Cardiac septum (tissue), 1 donor: ENCODE results near the gene MAPRE3. TPM values are rescaled to one million over a fixed set of nuclear protein-coding genes. Genes with fewer than 3 reads are reported as not detected.
A peak's percentile ranks its signal among the peaks of the same experiment; 100 is the strongest.

Source experiments
- DNase-seq: peaks from one replicate; pipeline ENCODE4 v3.0.0-alpha.2; 2020; ENCODE audit warnings: low spot score
- intact Hi-C: fragments of 100-400 bp; cut with DNase I; formaldehyde crosslinking; loops from one replicate; pipeline ENCODE4 v1.14.0; 2022
- total RNA-seq: library from RNA; stranded (reverse); fragmentation: NEBNext Ultra II Directional; extraction: Animal tissue kit (Norgen Biotek cat#: 25700); gene quantifications from one replicate; pipeline ENCODE4 v1.2.1, GENCODE V29; 2021
- donor health status: DM: no; HTN: no; CAD: no.

MAPRE3 gene
- total RNA-seq, 1 donor from 2014 or later, result 43.1 TPM

DNA sequence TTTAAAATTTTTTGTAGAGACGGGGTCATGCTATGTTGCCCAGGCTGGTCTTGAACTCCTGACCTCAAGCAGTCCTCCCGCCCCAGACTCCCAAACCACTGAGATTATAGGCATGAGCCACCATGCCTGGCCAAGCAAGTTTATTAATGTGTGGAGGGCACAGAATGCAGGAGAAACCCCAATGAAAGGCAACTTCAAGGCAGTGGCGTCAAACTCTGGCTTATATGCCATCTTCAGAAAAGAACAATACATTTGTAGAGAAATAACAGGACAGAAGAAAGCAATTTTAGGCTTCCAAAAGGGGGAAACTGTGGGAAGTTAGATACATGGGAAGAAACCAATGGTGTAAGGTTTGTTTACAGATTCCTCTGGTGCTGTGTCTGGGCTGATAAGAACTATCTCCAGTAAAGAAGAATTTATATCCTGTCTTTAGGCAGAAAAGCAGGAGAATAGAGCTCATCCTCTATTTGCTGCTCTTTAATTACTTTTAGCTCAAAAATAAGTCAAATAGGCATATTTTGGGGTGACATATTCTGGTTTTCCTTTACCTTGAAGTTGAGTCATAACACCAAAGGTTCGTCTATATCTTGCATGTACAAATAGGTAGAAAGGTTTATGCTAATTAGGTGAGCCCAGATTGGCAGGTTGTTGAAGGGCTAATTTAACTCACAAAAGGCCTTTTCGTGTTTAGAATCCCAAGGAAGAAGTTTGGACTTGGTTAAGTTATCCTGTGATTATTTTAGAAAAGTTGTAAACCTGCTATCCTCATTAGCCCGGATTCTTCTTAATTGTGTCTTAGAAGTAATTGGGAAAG, 36.4 kb downstream of the MAPRE3 start:
- intact Hi-C loops, result no loop called here
- DNase-seq, result no peak

DNA sequence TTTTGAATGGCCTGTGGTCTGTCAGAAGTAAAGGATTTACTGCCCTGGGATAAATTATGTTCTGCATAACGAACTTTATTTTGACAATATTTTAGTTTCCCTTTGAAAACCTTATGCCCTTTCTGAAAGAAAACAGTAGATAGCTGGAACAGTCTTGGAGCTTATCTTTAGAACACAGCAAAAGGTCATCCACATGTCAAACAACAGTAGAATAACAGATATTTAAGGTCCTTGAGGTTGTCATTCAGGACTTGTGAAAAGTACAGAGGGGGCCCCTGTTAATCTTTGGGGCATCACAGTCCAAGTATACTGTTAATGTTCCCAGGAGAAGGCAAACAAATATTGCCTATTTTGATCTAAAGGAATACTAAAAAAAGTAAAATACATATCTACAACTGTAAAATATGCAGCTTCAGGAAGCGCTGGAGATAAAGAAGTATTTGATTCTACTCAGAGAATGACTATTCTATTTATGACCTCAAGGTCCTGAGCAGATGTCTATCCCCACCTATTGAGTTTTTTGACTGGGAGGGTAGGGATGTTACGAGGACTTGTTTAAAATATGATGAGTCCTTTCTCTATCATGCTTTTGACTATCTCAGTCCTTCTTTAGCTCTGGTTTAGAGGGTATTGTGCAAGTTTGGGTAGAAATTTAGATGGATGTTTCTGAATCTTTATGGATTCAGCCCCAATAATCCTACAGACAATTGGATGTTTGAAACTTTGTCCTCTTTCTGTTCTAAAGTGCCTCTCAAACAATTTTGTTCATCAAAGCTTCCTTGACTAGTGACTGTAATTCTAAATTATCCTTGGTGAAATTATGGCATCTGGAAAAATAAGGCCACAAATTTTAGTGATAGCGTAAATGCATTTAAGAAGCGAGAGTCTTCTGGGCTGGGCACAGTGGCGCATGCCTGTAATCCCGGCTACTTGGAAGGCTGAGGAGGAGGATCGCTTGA, 37.3 kb downstream of the MAPRE3 start:
- intact Hi-C loops, result no loop called here
- no peak for DNase-seq

DNA sequence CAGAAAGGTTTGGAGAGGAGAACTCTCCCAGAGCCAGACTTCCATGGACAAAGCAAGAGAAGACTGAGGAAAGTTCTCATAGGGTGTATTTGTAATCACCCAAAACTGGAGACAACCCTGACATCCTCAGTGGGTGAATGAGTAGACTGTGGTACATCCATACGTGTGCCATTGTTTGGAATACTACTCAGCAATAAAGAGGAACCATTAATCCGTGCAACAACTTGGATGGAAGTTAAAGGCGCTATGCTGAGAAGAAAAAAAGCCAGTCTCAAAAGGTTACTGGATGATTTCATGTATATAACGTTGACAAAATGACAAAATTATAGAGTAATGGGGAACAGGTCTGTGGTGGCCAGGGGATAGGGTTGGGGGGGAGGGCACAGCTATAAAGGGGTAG, 38.2 kb downstream of the MAPRE3 start:
- intact Hi-C loops, result no loop called here
- no peak for DNase-seq

DNA sequence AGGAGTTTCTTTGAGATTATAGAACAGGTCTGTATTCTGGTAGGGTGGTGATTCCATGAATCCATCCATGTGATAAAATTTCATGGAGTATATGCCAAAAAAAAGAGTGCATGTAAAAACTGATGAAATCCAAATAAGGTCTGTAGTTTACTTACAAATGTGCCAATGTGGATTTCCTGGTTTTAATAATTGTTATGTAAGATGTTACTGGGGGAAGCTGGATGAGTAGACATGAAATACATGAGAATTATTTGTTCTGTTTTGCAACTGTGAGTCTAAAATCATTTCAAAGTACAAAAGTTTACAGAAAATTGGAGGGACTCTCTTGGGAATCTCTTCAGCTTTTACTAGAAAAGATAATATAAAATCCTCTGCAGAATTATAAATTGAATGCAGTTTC, 38.6 kb downstream of the MAPRE3 start:
- intact Hi-C loops, result no loop called here
- DNase-seq, result no peak

DNA sequence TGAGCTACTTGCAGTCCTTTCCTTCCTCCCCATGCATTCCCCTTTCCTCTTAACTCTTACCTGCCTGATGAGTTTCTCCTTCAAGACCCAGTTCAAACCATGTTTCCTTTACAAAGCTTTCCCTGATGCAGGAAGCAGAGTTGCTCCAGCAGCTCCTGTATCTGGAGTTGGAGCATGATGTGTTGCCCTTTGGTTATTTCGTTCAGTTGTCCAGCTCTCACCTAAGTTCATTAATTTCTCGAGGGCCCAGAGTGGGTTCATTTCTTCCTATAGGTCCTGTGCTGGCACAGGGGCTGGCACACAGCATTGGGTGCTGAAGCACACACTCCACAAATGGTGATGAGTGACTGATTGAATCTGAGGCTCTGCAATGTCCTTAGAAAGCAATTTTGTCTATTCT, 39.3 kb downstream of the MAPRE3 start:
- intact Hi-C loops, result no loop called here
- no peak for DNase-seq

DNA sequence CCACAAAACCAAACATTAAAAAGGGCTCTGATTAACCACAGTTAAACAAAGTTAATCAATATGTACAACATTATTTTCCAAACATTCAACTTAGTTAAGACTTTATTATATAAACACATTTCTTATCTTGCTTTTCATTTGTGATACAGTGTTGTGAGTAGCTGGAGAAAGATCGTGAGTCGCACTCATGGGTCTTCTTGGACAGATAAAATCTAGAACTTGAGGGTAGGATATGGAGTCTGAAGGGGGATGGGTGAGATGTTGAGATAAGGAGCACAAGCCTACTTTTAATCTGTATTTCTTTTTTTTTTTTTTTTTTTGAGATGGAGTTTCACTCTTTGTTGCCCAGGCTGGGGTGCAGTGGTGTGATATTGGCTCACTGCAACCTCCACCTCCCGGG, 39.7 kb downstream of the MAPRE3 start:
- intact Hi-C loops, result no loop called here
- no peak for DNase-seq

DNA sequence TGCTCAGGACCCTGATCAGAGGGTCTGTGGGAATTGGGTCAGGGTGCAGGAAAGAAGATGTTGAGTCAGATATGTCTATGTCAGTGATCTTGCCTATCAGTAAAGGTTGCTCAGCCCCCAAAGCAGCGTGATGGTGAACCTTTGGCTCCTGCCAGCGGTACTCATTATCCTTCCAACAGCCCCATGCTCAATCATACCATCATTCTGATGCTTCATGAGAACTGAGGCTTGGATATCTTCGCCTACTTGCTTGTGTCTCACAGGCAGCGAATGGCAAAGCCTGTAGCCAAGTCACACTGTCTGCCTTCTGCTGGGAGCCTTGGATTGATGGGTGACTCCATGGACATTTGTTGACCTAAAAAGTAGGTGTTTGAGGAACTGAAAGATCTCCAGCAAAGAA, 43.3 kb downstream of the MAPRE3 start:
- intact Hi-C loops, result no loop called here

DNA sequence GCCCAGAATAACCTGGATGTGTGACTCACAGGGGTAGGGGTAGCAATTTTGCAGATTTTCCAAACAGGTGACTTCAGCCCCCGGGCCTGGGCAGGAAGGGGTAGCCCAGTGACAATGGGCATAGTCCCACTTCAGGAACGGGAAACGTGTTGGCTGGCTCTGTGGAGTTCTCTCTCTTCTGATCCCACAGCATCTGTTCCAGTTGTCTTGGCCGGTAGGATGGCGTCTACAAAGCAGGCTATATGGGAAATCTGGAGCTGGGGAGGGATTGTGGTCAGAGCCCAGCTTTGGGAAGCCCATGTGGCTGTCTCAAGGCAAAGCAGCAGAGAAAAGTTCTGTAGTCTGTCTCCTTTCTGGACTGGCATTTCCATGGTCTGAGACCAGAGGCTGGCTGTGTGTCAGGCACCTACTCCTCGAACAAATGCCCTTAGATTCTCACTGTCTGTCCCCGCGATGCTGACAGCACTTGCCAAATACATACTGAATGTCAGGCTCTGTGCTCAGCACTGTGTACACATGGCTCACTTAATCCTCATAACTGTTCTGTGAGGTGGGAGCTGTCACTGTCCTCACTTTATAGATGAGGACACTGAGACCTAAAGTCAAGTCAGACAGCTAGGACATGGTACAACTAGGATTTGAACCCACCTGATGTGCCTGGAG, 44.5 kb downstream of the MAPRE3 start:
- intact Hi-C loops, result loop anchor here (5.0 kb wide), 1 partner anchor 168 kb away; the partner anchor contains the start of gene DPYSL5
- DNase-seq, result no peak

More for the DNA sequence above, 43.3 kb downstream of the MAPRE3 start:
- DNase-seq, result peak; percentile 46

DNA sequence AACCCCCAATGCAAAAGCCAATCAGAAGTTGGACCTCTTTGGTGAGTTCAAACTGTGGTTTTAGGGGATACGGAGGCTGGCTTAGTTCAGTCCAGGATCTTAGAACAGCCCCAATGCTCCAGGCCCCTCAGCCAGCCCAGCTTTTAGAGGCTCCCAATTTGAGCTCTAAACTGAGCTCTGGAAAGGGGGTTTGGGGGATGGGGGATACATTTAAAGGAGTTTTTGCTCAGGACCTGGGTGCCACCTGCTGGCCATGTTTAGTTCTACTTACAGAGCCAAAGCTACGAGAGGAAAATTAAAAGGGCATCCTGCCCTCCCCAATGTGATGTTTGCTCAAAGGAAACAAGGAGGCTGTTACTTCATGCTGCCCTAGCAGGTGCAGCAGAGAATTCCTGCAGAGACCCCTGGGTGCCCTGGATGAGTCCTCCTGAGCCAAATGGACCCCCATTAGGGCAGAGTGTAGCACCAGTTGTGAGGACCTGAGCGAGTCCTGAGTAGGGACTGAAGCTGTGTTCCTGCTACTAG, 46.4 kb downstream of the MAPRE3 start:
- peak; percentile 14 for DNase-seq
- intact Hi-C loops, result loop anchor here (1.0 to 5.0 kb wide), 2 partner anchors 56 to 170 kb away; partner anchors contain the start of gene DPYSL5

DNA sequence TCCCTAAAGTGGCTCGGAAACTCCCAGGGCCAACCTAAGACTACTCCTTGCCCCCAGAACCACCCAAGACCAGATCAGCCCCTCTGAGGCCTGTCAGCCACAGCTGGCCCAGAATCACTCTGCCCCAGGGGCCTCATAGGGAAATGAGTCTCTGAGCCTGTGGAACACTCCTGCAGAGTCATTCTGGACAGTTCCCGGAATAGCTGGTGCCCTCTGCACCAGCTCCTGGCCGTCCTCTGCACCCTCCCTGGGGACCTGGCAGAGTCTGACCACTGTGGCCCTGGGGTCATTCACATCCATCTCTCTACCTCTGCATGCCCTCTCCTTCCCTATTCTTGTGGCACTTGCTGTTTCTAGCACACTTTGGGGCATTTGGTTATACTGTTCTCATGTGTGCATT, 47.7 kb downstream of the MAPRE3 start:
- peak; percentile 73 for DNase-seq
- intact Hi-C loops, result loop anchor here (5.0 kb wide), 1 partner anchor 171 kb away; the partner anchor contains the start of gene DPYSL5

DNA sequence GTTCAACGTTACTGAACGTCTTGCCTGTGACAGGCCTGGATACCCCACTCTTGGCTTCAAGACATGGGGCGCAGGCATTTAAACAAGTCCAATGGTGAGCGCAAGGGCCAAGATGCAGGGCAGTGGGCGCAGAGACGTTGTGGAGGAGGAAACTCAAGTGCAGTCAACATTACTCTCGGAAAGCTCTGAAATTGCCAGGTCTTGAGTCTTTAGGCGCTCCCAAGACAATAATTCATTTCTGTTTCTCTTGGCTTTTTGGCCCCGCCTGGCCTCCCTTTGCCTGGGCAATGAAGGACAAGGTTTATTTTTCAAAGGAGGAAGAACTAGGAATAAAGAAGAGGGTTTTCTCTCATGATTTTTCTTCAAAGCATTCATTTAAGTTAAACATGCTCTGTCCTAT, 49.0 kb downstream of the MAPRE3 start:
- intact Hi-C loops, result loop anchor here (5.0 kb wide), 1 partner anchor 172 kb away; the partner anchor contains the start of gene DPYSL5
- DNase-seq, result peak; percentile 53

DNA sequence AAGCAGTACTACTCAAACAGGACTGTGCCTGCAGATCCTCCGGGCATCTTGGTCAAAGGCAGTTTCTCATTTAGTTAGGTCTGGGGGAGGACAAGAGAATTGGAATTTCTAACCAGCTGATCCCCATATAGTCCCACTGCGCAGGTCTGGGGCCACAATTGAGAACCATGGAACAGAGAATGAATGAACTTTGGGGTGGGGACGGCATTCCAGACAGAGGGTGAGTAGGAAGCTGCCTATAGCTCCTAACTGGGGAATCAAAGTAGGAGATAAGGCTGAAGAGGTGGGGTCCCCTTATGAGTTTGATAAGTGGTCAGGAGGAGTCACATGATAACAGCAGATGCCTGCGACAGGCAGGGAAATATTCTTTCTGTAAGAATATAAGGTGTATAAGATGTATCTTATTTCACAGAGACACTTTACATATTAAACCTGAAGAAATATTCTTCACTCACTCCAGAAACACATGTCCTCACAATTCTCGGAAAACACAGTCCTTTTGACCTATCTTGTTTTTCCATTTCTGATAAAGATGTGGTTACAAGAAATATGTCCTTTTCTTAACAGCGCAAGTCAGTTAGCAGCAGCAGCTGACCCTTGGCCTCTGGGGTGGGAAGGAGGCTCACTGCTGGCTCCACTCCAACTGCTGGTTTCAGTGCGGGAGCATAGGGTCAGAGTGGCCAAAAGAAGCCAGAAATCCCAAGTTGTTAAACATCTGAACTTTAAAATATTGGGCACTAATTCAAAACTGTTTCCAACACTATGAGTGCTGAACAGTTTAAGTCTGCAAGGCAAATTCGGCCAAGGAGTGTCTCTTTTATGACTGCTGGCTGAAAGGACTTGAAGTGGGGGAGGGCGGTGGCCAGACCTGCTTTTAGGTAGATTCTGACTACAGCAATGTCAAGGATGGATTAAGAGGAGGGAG, 49.8 kb downstream of the MAPRE3 start:
- intact Hi-C loops, result loop anchor here (5.0 kb wide), 1 partner anchor 173 kb away; the partner anchor contains the start of gene DPYSL5

DNA sequence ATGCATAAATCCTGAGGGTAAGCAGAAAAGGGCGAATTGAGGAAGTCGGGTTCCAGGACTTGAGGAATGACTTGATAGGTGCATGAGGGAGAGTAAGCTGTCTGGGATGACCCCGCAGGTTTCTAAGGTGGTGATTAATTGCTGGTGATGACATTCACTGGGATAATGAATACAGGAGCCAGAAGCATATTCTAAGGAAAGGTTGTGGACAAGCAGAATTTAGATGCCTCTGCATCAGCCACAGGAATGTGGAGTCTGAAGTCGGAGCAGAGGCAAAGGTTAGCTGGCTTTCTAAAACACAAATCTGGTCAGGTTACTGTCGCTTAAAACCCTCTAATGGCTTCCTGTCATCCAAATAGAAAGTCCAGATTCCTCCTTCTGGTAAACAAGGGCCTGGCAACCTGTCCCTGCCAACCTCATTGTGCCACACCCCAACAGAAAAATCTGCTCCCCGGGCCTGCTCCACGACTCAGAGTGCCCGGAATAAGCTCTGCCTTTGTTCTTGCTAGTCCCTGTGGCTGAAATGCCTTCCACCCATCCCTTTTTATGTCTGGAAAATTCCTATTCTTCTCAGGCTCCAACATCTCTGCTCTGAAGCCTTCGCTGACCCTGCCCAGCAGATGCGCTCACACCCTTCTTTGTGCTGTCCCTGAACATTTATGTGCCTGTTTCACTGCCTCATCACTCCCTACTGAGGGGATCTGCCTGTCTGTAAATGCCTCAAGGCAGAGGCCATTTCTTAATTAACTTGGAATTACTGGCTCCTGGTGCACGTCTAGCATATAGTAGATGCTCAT, 51.0 kb downstream of the MAPRE3 start:
- intact Hi-C loops, result no loop called here
- DNase-seq, result no peak

More for the DNA sequence above, 49.8 kb downstream of the MAPRE3 start:
- DNase-seq, result peak; percentile 74

DNA sequence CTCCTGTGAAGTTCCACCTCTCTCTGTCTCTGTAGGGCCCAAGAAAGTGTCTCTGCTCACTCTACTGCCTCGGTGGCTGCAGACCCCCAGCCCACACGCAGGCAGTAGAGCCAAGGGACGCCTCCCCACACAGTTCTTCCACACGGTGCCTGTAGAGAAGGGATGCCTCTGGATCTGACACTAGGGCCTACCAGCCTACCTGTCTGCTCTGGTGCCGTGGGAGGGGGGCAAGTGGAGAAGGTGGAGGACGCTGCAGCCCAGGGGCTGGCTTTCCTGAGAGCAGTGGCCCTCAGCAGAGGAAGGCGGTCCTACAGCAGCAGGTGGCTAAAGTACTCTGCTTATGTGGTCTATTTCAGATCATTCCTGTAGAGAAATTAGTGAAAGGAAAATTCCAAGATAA, 53.3 kb downstream of the MAPRE3 start:
- DNase-seq, result peak; percentile 38
- intact Hi-C loops, result no loop called here

DNA sequence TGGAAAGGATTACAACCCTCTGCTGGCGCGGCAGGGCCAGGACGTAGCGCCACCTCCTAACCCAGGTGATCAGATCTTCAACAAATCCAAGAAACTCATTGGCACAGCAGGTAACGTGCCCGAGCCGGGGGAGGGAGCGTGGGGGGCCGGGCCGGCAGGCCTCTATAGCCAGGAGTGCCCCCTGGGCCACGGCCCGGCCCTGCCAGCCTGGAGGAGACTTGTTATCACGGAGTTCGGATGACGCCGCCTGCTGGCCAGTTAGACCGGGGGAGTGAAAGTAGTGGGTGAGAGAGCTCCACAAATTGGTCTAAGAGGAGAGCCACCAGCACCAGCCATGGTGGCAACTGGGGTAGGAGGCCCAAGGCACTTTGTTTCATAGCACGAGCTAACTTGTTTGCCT, 53.8 kb downstream of the MAPRE3 start:
- DNase-seq, result peak; percentile 73
- intact Hi-C loops, result no loop called here

DNA sequence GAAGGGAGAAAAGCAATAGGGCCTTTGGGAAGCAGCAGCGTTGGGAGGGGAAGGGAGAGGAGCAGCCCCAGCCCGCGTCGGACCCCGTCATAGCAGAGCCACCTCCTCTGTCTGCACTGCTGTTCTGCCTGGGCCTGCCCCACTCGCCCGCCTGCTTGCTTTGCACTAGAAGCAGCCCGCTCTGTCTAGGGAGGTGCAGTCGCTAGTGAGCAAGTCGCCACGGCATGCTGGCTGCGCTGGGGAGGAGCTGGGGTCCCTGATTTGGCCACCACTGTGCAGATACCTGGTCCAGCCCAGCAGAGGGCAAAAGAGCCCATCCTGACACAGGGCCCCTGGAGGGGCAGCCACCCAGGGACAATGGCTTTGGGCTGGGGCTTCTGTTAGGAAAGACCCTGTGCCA, 54.4 kb downstream of the MAPRE3 start:
- DNase-seq, result peak; percentile 46

DNA sequence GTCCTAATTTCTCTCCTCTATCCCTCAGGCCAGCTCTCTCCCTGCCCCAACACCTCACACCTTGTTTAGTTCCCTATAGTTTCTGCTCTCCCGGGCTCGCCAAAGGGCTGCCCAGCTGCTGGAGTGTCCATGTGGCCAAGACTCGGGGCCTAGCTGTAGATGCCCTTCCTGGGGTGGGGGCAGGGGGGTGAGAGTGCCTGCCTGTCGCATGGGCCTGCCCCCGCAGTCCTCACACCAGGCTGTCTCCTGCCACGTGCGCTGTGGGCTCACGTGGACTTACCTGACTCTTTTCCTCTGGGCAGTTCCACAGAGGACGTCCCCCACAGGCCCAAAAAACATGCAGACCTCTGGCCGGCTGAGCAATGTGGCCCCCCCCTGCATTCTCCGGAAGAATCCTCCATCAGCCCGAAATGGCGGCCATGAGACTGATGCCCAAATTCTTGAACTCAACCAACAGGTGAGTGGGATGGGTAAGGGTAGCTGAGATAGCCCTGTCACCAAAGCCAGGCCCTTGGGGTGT, 54.9 kb downstream of the MAPRE3 start:
- DNase-seq, result peak; percentile 46
- intact Hi-C loops, result no loop called here

More for the DNA sequence above, 54.4 kb downstream of the MAPRE3 start:
- intact Hi-C loops, result no loop called here
